CD8-positive, alpha-beta memory T cell (primary cell): ENCODE results near the gene DGLUCY. TPM values are rescaled to one million over a fixed set of nuclear protein-coding genes. Genes with fewer than 3 reads are reported as not detected.
A peak's percentile ranks its signal among the peaks of the same experiment; 100 is the strongest.
"Not testable (repeated sequence)": the region's sequence is repeated elsewhere in the genome, so short reads cannot be mapped to it uniquely, and the experiment has no call there.

Experiments
- CTCF ChIA-PET: fragments of 350-600 bp; sonication (Branson Sonifier 250); formaldehyde crosslinking; loops from one replicate; lab custom pipeline; 2021; ENCODE audit warnings: antibody characterized with exemption; lab: Charles Lee
- POLR2A ChIA-PET: fragments of 350-600 bp; sonication (Branson Sonifier 250); formaldehyde crosslinking; loops from one replicate; lab custom pipeline; 2021; ENCODE audit warnings: antibody characterized with exemption; lab: Charles Lee
- DNase-seq, 5 donors: peaks; one replicate each; pipeline versions ENCODE4 v3.0.0 to v3.0.0-alpha.2; 2020 to 2022; ENCODE audit warnings: mixed read lengths in 1 of 5
- H3K27ac ChIP-seq: one replicate; pipeline ENCODE4 v1.7.0; 2013; ENCODE audit warnings: low read depth, mild to moderate bottlenecking, low read length, moderate library complexity
- H3K27me3 ChIP-seq: 2 replicates; pipeline ENCODE4 v1.7.0; 2013; ENCODE audit warnings: low read length, mild to moderate bottlenecking; ENCODE audit not compliant: insufficient read depth, poor library complexity, severe bottlenecking
- H3K36me3 ChIP-seq: 2 replicates; pipeline ENCODE4 v1.7.0; 2013; ENCODE audit warnings: mild to moderate bottlenecking, low read length, moderate library complexity; ENCODE audit not compliant: insufficient read depth
- H3K4me1 ChIP-seq: 2 replicates; pipeline ENCODE4 v1.7.0; 2013; ENCODE audit warnings: mild to moderate bottlenecking, low read length, moderate library complexity; ENCODE audit not compliant: insufficient read depth
- H3K4me3 ChIP-seq: 2 replicates; pipeline ENCODE4 v1.7.0; 2013; ENCODE audit warnings: mild to moderate bottlenecking, low read length
- H3K9me3 ChIP-seq: 2 replicates; pipeline ENCODE4 v1.7.0; 2013; ENCODE audit warnings: mild to moderate bottlenecking, low read length
- H3K27ac Mint-ChIP-seq, 8 donors: one replicate each; pipeline ENCODE4 v1.8.0; 2020 to 2021; ENCODE audit warnings: mixed read lengths in 8 of 8, mild to moderate bottlenecking in 6 of 8, inconsistent platforms in 3 of 8, moderate library complexity in 3 of 8
- H3K27me3 Mint-ChIP-seq, 2 donors: one replicate each; pipeline ENCODE4 v1.8.0; 2020 to 2021; ENCODE audit warnings: mixed read lengths in 2 of 2, mild to moderate bottlenecking in 1 of 2, moderate library complexity in 1 of 2
- H3K36me3 Mint-ChIP-seq, 3 donors: one replicate each; pipeline ENCODE4 v1.8.0; 2020 to 2021; ENCODE audit warnings: mixed read lengths in 3 of 3, inconsistent platforms in 1 of 3, mild to moderate bottlenecking in 1 of 3
- H3K4me1 Mint-ChIP-seq, 3 donors: one replicate each; pipeline ENCODE4 v1.8.0; 2020 to 2021; ENCODE audit warnings: mixed read lengths in 3 of 3, inconsistent platforms in 1 of 3, mild to moderate bottlenecking in 1 of 3
- H3K4me3 Mint-ChIP-seq, 7 donors: one replicate each; pipeline ENCODE4 v1.8.0; 2020 to 2021; ENCODE audit warnings: mixed read lengths in 7 of 7, mild to moderate bottlenecking in 6 of 7, moderate library complexity in 4 of 7, inconsistent platforms in 2 of 7
- H3K9me3 Mint-ChIP-seq, 5 donors: one replicate each; pipeline ENCODE4 v1.8.0; 2020 to 2022; ENCODE audit warnings: mixed read lengths in 5 of 5, mild to moderate bottlenecking in 3 of 5, moderate library complexity in 2 of 5, inconsistent platforms in 1 of 5
- polyA plus RNA-seq: library from polyadenylated mRNA; unstranded; fragments of 300-500 nt; fragmentation: Illumina TruSeq; gene quantifications from one replicate; pipeline ENCODE4 v1.2.3, GENCODE V29; 2021
- total RNA-seq, 2 experiments: library from RNA; stranded (reverse); gene quantifications; one replicate each; pipeline ENCODE4 v1.2.3, GENCODE V29; 2021

DGLUCY gene
- total and polyA plus RNA-seq, 3 experiments from 2014 or later, result 45.3 to 55.5 (median 48.7) TPM

DNA sequence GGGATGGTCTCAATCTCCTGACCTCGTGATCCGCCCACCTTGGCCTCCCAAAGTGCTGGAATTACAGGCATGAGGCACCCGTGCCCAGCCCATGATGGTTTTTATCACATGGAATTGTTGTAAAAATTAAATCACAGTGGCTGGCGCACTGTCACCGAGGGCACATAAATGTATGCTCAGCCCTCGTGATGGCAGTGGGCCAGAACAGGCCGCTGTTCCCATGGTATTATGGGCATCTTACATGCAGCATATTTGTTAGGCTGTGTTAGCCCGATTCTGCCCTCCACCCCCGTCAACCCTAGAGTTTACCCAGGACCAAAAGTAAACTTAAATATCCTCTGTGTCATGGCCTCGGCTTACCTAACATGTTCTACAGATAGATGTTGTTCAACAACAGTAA is 82.0 kb downstream of the DGLUCY start:
- ChIA-PET CTCF (no interaction called here), POLR2A (no interaction called here)
- Mint-ChIP-seq H3K27me3 (no peaks in the 10 kb centered on the region), H3K9me3 (no peaks in the 10 kb centered on the region), H3K36me3 (peaks cover 32 to 78% (median 43%) of the 10 kb centered on the region in 3 donors), H3K27ac (no peak overlapping the region), H3K4me3 (no peak overlapping the region), H3K4me1 (peaks cover 26 to 32% (median 28%) of the 10 kb centered on the region in 3 donors)
- peaks cover 14% of the 10 kb centered on the region for H3K4me1 ChIP-seq
- no peak for DNase-seq
- H3K27ac ChIP-seq, result no peak overlapping the region
- peaks cover 41% of the 10 kb centered on the region for H3K36me3 ChIP-seq
- H3K9me3 ChIP-seq, result no peaks in the 10 kb centered on the region
- no peak overlapping the region for H3K4me3 ChIP-seq
- H3K27me3 ChIP-seq, result no peaks in the 10 kb centered on the region

GRCh38 chr14:91197631-91198030 is 83.8 kb downstream of the DGLUCY start:
- peaks cover 25 to 70% (median 36%) of the 10 kb centered on the region in 3 donors for H3K36me3 Mint-ChIP-seq

DNA sequence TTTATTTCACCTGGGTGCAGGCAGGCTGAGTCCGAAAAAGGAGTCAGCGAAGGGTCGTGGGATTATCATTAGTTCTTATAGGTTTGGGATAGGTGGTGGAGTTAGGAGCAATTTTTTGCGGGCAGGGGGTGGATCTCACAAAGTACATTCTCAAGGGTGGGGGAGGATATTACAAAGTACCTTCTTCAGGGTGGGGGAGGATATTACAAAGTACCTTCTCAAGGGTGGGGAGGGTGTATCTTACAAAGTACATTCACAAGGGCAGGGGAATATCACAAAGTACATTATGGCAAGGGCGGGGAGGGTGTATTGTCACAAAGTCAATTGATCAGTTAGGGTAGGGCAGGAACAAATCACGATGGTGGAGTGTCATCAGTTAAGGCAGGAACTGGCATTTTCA is 86.9 kb downstream of the DGLUCY start:
- CTCF ChIA-PET, H3K27ac ChIP-seq, DNase-seq, POLR2A ChIA-PET, H3K4me3 Mint-ChIP-seq, H3K4me3 ChIP-seq, H3K4me1 ChIP-seq, H3K27me3 Mint-ChIP-seq, H3K9me3 Mint-ChIP-seq, H3K27me3 ChIP-seq, H3K9me3 ChIP-seq: not testable (repeated sequence)
- H3K36me3 ChIP-seq, result peaks cover 49% of the 10 kb centered on the region
- peak overlapping the region in 3 of 8 donors; percentile 26 to 87 (median 43) for H3K27ac Mint-ChIP-seq
- H3K36me3 Mint-ChIP-seq, result peaks cover 32 to 82% (median 45%) of the 10 kb centered on the region in 3 donors
- H3K4me1 Mint-ChIP-seq, result peaks cover 14 to 23% (median 23%) of the 10 kb centered on the region in 3 donors

More at GRCh38 chr14:91197631-91198030, 83.8 kb downstream of the DGLUCY start:
- Mint-ChIP-seq H3K27ac (peak overlapping the region in 2 of 8 donors; percentile 4 to 86), H3K27me3 (no peaks in the 10 kb centered on the region), H3K9me3 (no peaks in the 10 kb centered on the region), H3K4me1 (peaks cover 27 to 36% (median 35%) of the 10 kb centered on the region in 3 donors), H3K4me3 (no peak overlapping the region)
- ChIA-PET POLR2A (no interaction called here), CTCF (no interaction called here)
- H3K27me3 ChIP-seq, result no peaks in the 10 kb centered on the region
- no peak overlapping the region for H3K27ac ChIP-seq
- no peak overlapping the region for H3K4me3 ChIP-seq
- peaks cover 31% of the 10 kb centered on the region for H3K36me3 ChIP-seq
- H3K4me1 ChIP-seq, result peaks cover 20% of the 10 kb centered on the region
- H3K9me3 ChIP-seq, result no peaks in the 10 kb centered on the region
- no peak for DNase-seq

- H3K27ac ChIP-seq, result peak overlapping the region; percentile 57
- H3K27me3 Mint-ChIP-seq, result no peaks in the 10 kb centered on the region
- no peaks in the 10 kb centered on the region for H3K9me3 Mint-ChIP-seq
- ChIA-PET CTCF (interaction anchor here (1.0 to 1.5 kb wide), 5 partner anchors 22 to 86 kb away, joined by 3 to 5 read pairs (median 3); no protein-coding TSS in a partner anchor), POLR2A (no interaction called here)
- H3K4me1 ChIP-seq, result peaks cover 10% of the 10 kb centered on the region
- H3K36me3 ChIP-seq, result peaks cover 43% of the 10 kb centered on the region
- no peak overlapping the region for H3K4me3 ChIP-seq
- H3K4me1 Mint-ChIP-seq, result peaks cover 20 to 35% (median 27%) of the 10 kb centered on the region in 3 donors
- DNase-seq, result no peak
- no peaks in the 10 kb centered on the region for H3K27me3 ChIP-seq
- no peaks in the 10 kb centered on the region for H3K9me3 ChIP-seq
- peaks cover 27 to 82% (median 41%) of the 10 kb centered on the region in 3 donors for H3K36me3 Mint-ChIP-seq
- no peak overlapping the region for H3K4me3 Mint-ChIP-seq
- H3K27ac Mint-ChIP-seq, result peak overlapping the region in 6 of 8 donors; percentile 64 to 88 (median 76)
These were observed 88.5 kb downstream of the DGLUCY start for GRCh38 chr14:91202234-91202974.

GRCh38 chr14:91204657-91205056 is 90.8 kb downstream of the DGLUCY start:
- Histone ChIP-seq H3K4me3 (no peak overlapping the region), H3K27me3 (no peaks in the 10 kb centered on the region), H3K4me1 (peaks cover 10% of the 10 kb centered on the region), H3K9me3 (no peaks in the 10 kb centered on the region), H3K27ac (no peak overlapping the region), H3K36me3 (peaks cover 29% of the 10 kb centered on the region)
- peak overlapping the region in 1 of 8 donors; percentile 94 for H3K27ac Mint-ChIP-seq
- no peak for DNase-seq
- H3K4me1 Mint-ChIP-seq, result peaks cover 17 to 36% (median 25%) of the 10 kb centered on the region in 3 donors
- ChIA-PET POLR2A (no interaction called here), CTCF (interaction anchor here (1.1 kb wide), 1 partner anchor 31 kb away, joined by 3 read pairs; no protein-coding TSS in a partner anchor)
- H3K4me3 Mint-ChIP-seq, result no peak overlapping the region
- H3K27me3 Mint-ChIP-seq, result no peaks in the 10 kb centered on the region
- no peaks in the 10 kb centered on the region for H3K9me3 Mint-ChIP-seq
- peaks cover 27 to 79% (median 35%) of the 10 kb centered on the region in 3 donors for H3K36me3 Mint-ChIP-seq

- Histone ChIP-seq H3K27ac (no peak overlapping the region), H3K36me3 (peaks cover 23% of the 10 kb centered on the region), H3K4me1 (peaks cover 10% of the 10 kb centered on the region), H3K9me3 (no peaks in the 10 kb centered on the region), H3K4me3 (no peak overlapping the region), H3K27me3 (no peaks in the 10 kb centered on the region)
- CTCF ChIA-PET, result interaction anchor here (1.8 kb wide), 1 partner anchor 12 kb away, joined by 5 read pairs; no protein-coding TSS in a partner anchor
- Mint-ChIP-seq H3K4me3 (no peak overlapping the region), H3K27ac (no peak overlapping the region), H3K9me3 (no peaks in the 10 kb centered on the region), H3K4me1 (peaks cover 17 to 35% (median 25%) of the 10 kb centered on the region in 3 donors), H3K36me3 (peaks cover 23 to 79% (median 34%) of the 10 kb centered on the region in 3 donors), H3K27me3 (no peaks in the 10 kb centered on the region)
- POLR2A ChIA-PET, result no interaction called here
- DNase-seq, result no peak
These were observed 91.6 kb downstream of the DGLUCY start for GRCh38 chr14:91205459-91205858.

GRCh38 chr14:91207008-91207407 is 93.1 kb downstream of the DGLUCY start:
- no peak overlapping the region for H3K4me3 Mint-ChIP-seq
- H3K36me3 Mint-ChIP-seq, result peaks cover 18 to 86% (median 33%) of the 10 kb centered on the region in 3 donors
- peak overlapping the region in 3 of 8 donors; percentile 6 to 90 (median 18) for H3K27ac Mint-ChIP-seq
- Histone ChIP-seq H3K4me1 (peaks cover 9% of the 10 kb centered on the region), H3K9me3 (no peaks in the 10 kb centered on the region), H3K36me3 (peaks cover 26% of the 10 kb centered on the region), H3K27ac (no peak overlapping the region), H3K4me3 (no peak overlapping the region), H3K27me3 (no peaks in the 10 kb centered on the region)
- no peaks in the 10 kb centered on the region for H3K27me3 Mint-ChIP-seq
- ChIA-PET POLR2A (interaction anchor here (1.0 kb wide), 1 partner anchor 13 kb away, joined by 6 read pairs; no protein-coding TSS in a partner anchor), CTCF (interaction anchor here (0.7 kb wide), 1 partner anchor 63 kb away, joined by 3 read pairs; no protein-coding TSS in a partner anchor)
- no peak for DNase-seq
- peaks cover 12 to 28% (median 19%) of the 10 kb centered on the region in 3 donors for H3K4me1 Mint-ChIP-seq
- H3K9me3 Mint-ChIP-seq, result no peaks in the 10 kb centered on the region

- Mint-ChIP-seq H3K9me3 (no peaks in the 10 kb centered on the region), H3K4me1 (peaks cover 5 to 14% (median 7%) of the 10 kb centered on the region in 3 donors)
These were observed 97.1 kb downstream of the DGLUCY start for GRCh38 chr14:91211017-91211416.

More at GRCh38 chr14:91211017-91211416, 97.1 kb downstream of the DGLUCY start:
- Histone ChIP-seq H3K4me3 (no peak overlapping the region), H3K4me1 (no peaks in the 10 kb centered on the region), H3K27ac (no peak overlapping the region), H3K27me3 (no peaks in the 10 kb centered on the region), H3K9me3 (no peaks in the 10 kb centered on the region), H3K36me3 (peaks cover 18% of the 10 kb centered on the region)
- H3K36me3 Mint-ChIP-seq, result peaks cover 23 to 73% (median 32%) of the 10 kb centered on the region in 3 donors
- no peak for DNase-seq
- ChIA-PET POLR2A (no interaction called here), CTCF (interaction anchor here (1.9 kb wide), 1 partner anchor 16 kb away, joined by 6 read pairs; no protein-coding TSS in a partner anchor)
- H3K27ac Mint-ChIP-seq, result peak overlapping the region in 2 of 8 donors; percentile 18 to 25
- H3K4me3 Mint-ChIP-seq, result no peak overlapping the region
- no peaks in the 10 kb centered on the region for H3K27me3 Mint-ChIP-seq
